ENCODE results near the gene TIAM2.
"Not testable (repeated sequence)": the region's sequence is repeated elsewhere in the genome, so short reads cannot be mapped to it uniquely, and the experiment has no call there.

TIAM2 gene

GRCh38 chr6:155100087-155100486 lies 105.0 kb downstream of the TIAM2 start:
- Histone ChIP-seq H3K4me3 (ENCODE audit: low read length in 2 of 2) (peak overlapping the region in 1 of 2 donors; percentile 40), H3K36me3 (ENCODE audit: control insufficient read depth in 2 of 2, insufficient read depth in 2 of 2, low read length in 2 of 2) (no peaks in the 10 kb centered on the region), H3K9me3 (ENCODE audit: control insufficient read depth in 2 of 2, low read length in 2 of 2) (no peaks in the 10 kb centered on the region), H3K27me3 (ENCODE audit: control insufficient read depth in 1 of 2, insufficient read depth in 2 of 2, low read length in 2 of 2) (no peaks in the 10 kb centered on the region), H3K4me1 (ENCODE audit: control insufficient read depth, insufficient read depth, low read length) (no peaks in the 10 kb centered on the region), H3K9ac (ENCODE audit: low read length in 2 of 2) (no peak overlapping the region), H3K27ac (ENCODE audit: low read length) (no peak overlapping the region)

- H3K9me3 ChIP-seq (ENCODE audit: control insufficient read depth in 2 of 2, low read length in 2 of 2) = no peaks in the 10 kb centered on the region
- no peak overlapping the region for H3K27ac ChIP-seq (ENCODE audit: low read length)
- no peaks in the 10 kb centered on the region for H3K27me3 ChIP-seq (ENCODE audit: control insufficient read depth in 1 of 2, insufficient read depth in 2 of 2, low read length in 2 of 2)
- no peak overlapping the region for H3K9ac ChIP-seq (ENCODE audit: low read length in 2 of 2)
- H3K4me1 ChIP-seq (ENCODE audit: control insufficient read depth, insufficient read depth, low read length) = no peaks in the 10 kb centered on the region
- H3K36me3 ChIP-seq (ENCODE audit: control insufficient read depth in 2 of 2, insufficient read depth in 2 of 2, low read length in 2 of 2) = no peaks in the 10 kb centered on the region
- H3K4me3 ChIP-seq (ENCODE audit: low read length in 2 of 2) = no peak overlapping the region
Measured at GRCh38 chr6:155100591-155100990, 105.5 kb downstream of the TIAM2 start.

- not testable (repeated sequence) for H3K9ac ChIP-seq (ENCODE audit: low read length in 2 of 2); H3K4me3 ChIP-seq (ENCODE audit: low read length in 2 of 2); H3K27ac ChIP-seq (ENCODE audit: low read length); H3K4me1 ChIP-seq (ENCODE audit: control insufficient read depth, insufficient read depth, low read length); H3K27me3 ChIP-seq (ENCODE audit: control insufficient read depth in 1 of 2, insufficient read depth in 2 of 2, low read length in 2 of 2); H3K36me3 ChIP-seq (ENCODE audit: control insufficient read depth in 2 of 2, insufficient read depth in 2 of 2, low read length in 2 of 2); H3K9me3 ChIP-seq (ENCODE audit: control insufficient read depth in 2 of 2, low read length in 2 of 2)
Measured at GRCh38 chr6:155103083-155103645, 108.0 kb downstream of the TIAM2 start.

- Histone ChIP-seq H3K4me1 (ENCODE audit: control insufficient read depth, insufficient read depth, low read length) (peaks cover 3% of the 10 kb centered on the region), H3K4me3 (ENCODE audit: low read length in 2 of 2) (no peak overlapping the region), H3K27ac (ENCODE audit: low read length) (no peak overlapping the region), H3K36me3 (ENCODE audit: control insufficient read depth in 2 of 2, insufficient read depth in 2 of 2, low read length in 2 of 2) (no peaks in the 10 kb centered on the region), H3K9ac (ENCODE audit: low read length in 2 of 2) (no peak overlapping the region), H3K9me3 (ENCODE audit: control insufficient read depth in 2 of 2, low read length in 2 of 2) (no peaks in the 10 kb centered on the region), H3K27me3 (ENCODE audit: control insufficient read depth in 1 of 2, insufficient read depth in 2 of 2, low read length in 2 of 2) (no peaks in the 10 kb centered on the region)
Measured at GRCh38 chr6:155103816-155104366, 108.8 kb downstream of the TIAM2 start.

GRCh38 chr6:155106456-155107115 lies 111.5 kb downstream of the TIAM2 start:
- no peak overlapping the region for H3K27ac ChIP-seq (ENCODE audit: low read length)
- peaks cover 3% of the 10 kb centered on the region for H3K4me1 ChIP-seq (ENCODE audit: control insufficient read depth, insufficient read depth, low read length)
- no peaks in the 10 kb centered on the region for H3K27me3 ChIP-seq (ENCODE audit: control insufficient read depth in 1 of 2, insufficient read depth in 2 of 2, low read length in 2 of 2)
- H3K9me3 ChIP-seq (ENCODE audit: control insufficient read depth in 2 of 2, low read length in 2 of 2) = no peaks in the 10 kb centered on the region
- no peak overlapping the region for H3K9ac ChIP-seq (ENCODE audit: low read length in 2 of 2)
- no peaks in the 10 kb centered on the region for H3K36me3 ChIP-seq (ENCODE audit: control insufficient read depth in 2 of 2, insufficient read depth in 2 of 2, low read length in 2 of 2)
- H3K4me3 ChIP-seq (ENCODE audit: low read length in 2 of 2) = peak overlapping the region in 1 of 2 donors; percentile 4

GRCh38 chr6:155107432-155108069 lies 112.4 kb downstream of the TIAM2 start:
- Histone ChIP-seq H3K4me1 (ENCODE audit: control insufficient read depth, insufficient read depth, low read length) (peaks cover 3% of the 10 kb centered on the region), H3K9me3 (ENCODE audit: control insufficient read depth in 2 of 2, low read length in 2 of 2) (no peaks in the 10 kb centered on the region), H3K27me3 (ENCODE audit: control insufficient read depth in 1 of 2, insufficient read depth in 2 of 2, low read length in 2 of 2) (no peaks in the 10 kb centered on the region), H3K4me3 (ENCODE audit: low read length in 2 of 2) (peak overlapping the region in 1 of 2 donors; percentile 8), H3K9ac (ENCODE audit: low read length in 2 of 2) (no peak overlapping the region), H3K27ac (ENCODE audit: low read length) (no peak overlapping the region), H3K36me3 (ENCODE audit: control insufficient read depth in 2 of 2, insufficient read depth in 2 of 2, low read length in 2 of 2) (no peaks in the 10 kb centered on the region)

- peaks cover 3% of the 10 kb centered on the region for H3K4me1 ChIP-seq (ENCODE audit: control insufficient read depth, insufficient read depth, low read length)
- H3K27ac ChIP-seq (ENCODE audit: low read length) = no peak overlapping the region
- no peak overlapping the region for H3K9ac ChIP-seq (ENCODE audit: low read length in 2 of 2)
- H3K4me3 ChIP-seq (ENCODE audit: low read length in 2 of 2) = no peak overlapping the region
- H3K9me3 ChIP-seq (ENCODE audit: control insufficient read depth in 2 of 2, low read length in 2 of 2) = no peaks in the 10 kb centered on the region
- H3K27me3 ChIP-seq (ENCODE audit: control insufficient read depth in 1 of 2, insufficient read depth in 2 of 2, low read length in 2 of 2) = no peaks in the 10 kb centered on the region
- H3K36me3 ChIP-seq (ENCODE audit: control insufficient read depth in 2 of 2, insufficient read depth in 2 of 2, low read length in 2 of 2) = no peaks in the 10 kb centered on the region
Measured at GRCh38 chr6:155108070-155108820, 113.1 kb downstream of the TIAM2 start.

GRCh38 chr6:155110721-155111120 lies 115.6 kb downstream of the TIAM2 start:
- no peaks in the 10 kb centered on the region for H3K36me3 ChIP-seq (ENCODE audit: control insufficient read depth in 2 of 2, insufficient read depth in 2 of 2, low read length in 2 of 2)
- peaks cover 3% of the 10 kb centered on the region for H3K4me1 ChIP-seq (ENCODE audit: control insufficient read depth, insufficient read depth, low read length)
- no peak overlapping the region for H3K27ac ChIP-seq (ENCODE audit: low read length)
- no peak overlapping the region for H3K4me3 ChIP-seq (ENCODE audit: low read length in 2 of 2)
- no peaks in the 10 kb centered on the region for H3K9me3 ChIP-seq (ENCODE audit: control insufficient read depth in 2 of 2, low read length in 2 of 2)
- no peaks in the 10 kb centered on the region for H3K27me3 ChIP-seq (ENCODE audit: control insufficient read depth in 1 of 2, insufficient read depth in 2 of 2, low read length in 2 of 2)
- no peak overlapping the region for H3K9ac ChIP-seq (ENCODE audit: low read length in 2 of 2)

GRCh38 chr6:155112757-155113156 lies 117.6 kb downstream of the TIAM2 start:
- H3K27me3 ChIP-seq (ENCODE audit: control insufficient read depth in 1 of 2, insufficient read depth in 2 of 2, low read length in 2 of 2) = no peaks in the 10 kb centered on the region
- H3K4me3 ChIP-seq (ENCODE audit: low read length in 2 of 2) = no peak overlapping the region
- H3K27ac ChIP-seq (ENCODE audit: low read length) = no peak overlapping the region
- no peaks in the 10 kb centered on the region for H3K36me3 ChIP-seq (ENCODE audit: control insufficient read depth in 2 of 2, insufficient read depth in 2 of 2, low read length in 2 of 2)
- no peaks in the 10 kb centered on the region for H3K9me3 ChIP-seq (ENCODE audit: control insufficient read depth in 2 of 2, low read length in 2 of 2)
- no peak overlapping the region for H3K9ac ChIP-seq (ENCODE audit: low read length in 2 of 2)
- H3K4me1 ChIP-seq (ENCODE audit: control insufficient read depth, insufficient read depth, low read length) = no peaks in the 10 kb centered on the region

GRCh38 chr6:155115893-155116570 lies 120.9 kb downstream of the TIAM2 start:
- H3K27ac ChIP-seq (ENCODE audit: low read length) = no peak overlapping the region
- H3K9ac ChIP-seq (ENCODE audit: low read length in 2 of 2) = no peak overlapping the region
- H3K4me3 ChIP-seq (ENCODE audit: low read length in 2 of 2) = no peak overlapping the region
- no peaks in the 10 kb centered on the region for H3K9me3 ChIP-seq (ENCODE audit: control insufficient read depth in 2 of 2, low read length in 2 of 2)
- no peaks in the 10 kb centered on the region for H3K27me3 ChIP-seq (ENCODE audit: control insufficient read depth in 1 of 2, insufficient read depth in 2 of 2, low read length in 2 of 2)
- H3K4me1 ChIP-seq (ENCODE audit: control insufficient read depth, insufficient read depth, low read length) = peaks cover 4% of the 10 kb centered on the region
- H3K36me3 ChIP-seq (ENCODE audit: control insufficient read depth in 2 of 2, insufficient read depth in 2 of 2, low read length in 2 of 2) = no peaks in the 10 kb centered on the region
